OCI-LY7 (cell line): ENCODE measurements around the gene PSMB5.

Source experiments
- CTCF ChIP-seq: fragments of 200-600 bp; sonication (generic); conservative IDR thresholded peaks from 2 replicates; pipeline ENCODE4 v1.5.1; 2014; ENCODE audit warnings: mild to moderate bottlenecking, antibody characterized with exemption, low read length, moderate library complexity, mixed read lengths
- EZH2phosphoT487 ChIP-seq: fragments of 200-600 bp; sonication (generic); IDR thresholded peaks from 2 replicates; pipeline ENCODE4 v1.6.1; 2018; ENCODE audit warnings: low read depth, borderline replicate concordance, mild to moderate bottlenecking, mixed run types, antibody characterized with exemption, low read length, moderate library complexity, mixed read lengths

DNA sequence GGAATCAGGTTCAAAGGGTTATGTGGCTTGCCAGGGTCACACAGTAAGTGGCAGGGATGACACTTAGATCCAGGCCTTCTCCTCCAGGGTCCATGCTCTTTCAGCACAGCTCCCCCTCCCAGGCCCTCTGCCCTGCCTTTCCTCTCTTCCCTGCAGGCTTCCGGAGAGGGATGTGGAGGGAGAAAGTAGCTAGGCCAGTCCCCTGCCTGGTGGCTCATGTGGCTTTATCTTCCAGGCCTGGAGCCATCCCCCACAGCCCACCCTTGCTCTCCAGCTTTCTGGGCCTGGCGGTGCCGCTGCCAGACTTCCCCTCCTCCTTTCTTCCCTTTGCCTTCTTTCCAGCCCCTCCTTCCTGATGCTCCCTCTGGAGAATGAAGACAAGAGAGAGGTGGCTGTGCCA is 9.1 kb upstream of the PSMB5 start:
- TF ChIP-seq EZH2phosphoT487 (no peak), CTCF (no peak)
